NT2/D1 (cell line): ENCODE data around the gene MUCL3.

Source experiments
- SUZ12 ChIP-seq: IDR thresholded peaks from 2 replicates; pipeline ENCODE4 v1.6.1; 2011; ENCODE audit not compliant: insufficient read length, insufficient read depth; ENCODE audit errors: extremely low read depth
- ZNF274 ChIP-seq: IDR thresholded peaks from 2 replicates; pipeline ENCODE4 v1.6.1; 2011; ENCODE audit warnings: mild to moderate bottlenecking, low read depth, low read length

- TF ChIP-seq ZNF274, result no peak
- no peak for TF ChIP-seq SUZ12
Observed at GRCh38 chr6:31002471-31002870, 61.7 kb downstream of the MUCL3 start.
